ENCODE data around the gene KLHDC4. TPM values are rescaled to one million over a fixed set of nuclear protein-coding genes. Genes with fewer than 3 reads are reported as not detected.

The KLHDC4 gene
- total and polyA plus RNA-seq, 4 donors: 8.2 to 27.6 (median 14.2) TPM

GRCh38 chr16:87702325-87702811 lies 63.4 kb downstream of the KLHDC4 start:
- Histone ChIP-seq H3K4me1 (ENCODE audit: control insufficient read depth in 4 of 4, insufficient read depth in 4 of 4, low read length in 3 of 4) (peaks cover 0 to 5% (median 2%) of the 10 kb centered on the region in 4 donors), H3K9me3 (ENCODE audit: control insufficient read depth in 4 of 4, low read length in 3 of 4) (no peaks in the 10 kb centered on the region), H3K9ac (ENCODE audit: low read depth in 1 of 2, low read length in 2 of 2) (no peak overlapping the region), H3K36me3 (ENCODE audit: control insufficient read depth in 4 of 4, insufficient read depth in 3 of 4, low read depth in 1 of 4, low read length in 3 of 4) (peaks cover 0 to 17% (median 9%) of the 10 kb centered on the region in 4 donors), H3K27ac (ENCODE audit: low read depth in 1 of 2, low read length in 2 of 2) (no peak overlapping the region), H3K27me3 (ENCODE audit: control insufficient read depth in 4 of 4, insufficient read depth in 4 of 4, low read length in 3 of 4) (no peaks in the 10 kb centered on the region), H3K4me3 (ENCODE audit: low read depth in 1 of 3, low read length in 3 of 3) (no peak overlapping the region)
- 55% methylated on average over 19 of the region's 19 CpGs for WGBS
- no peak for TF ChIP-seq HNF4A (conservative IDR thresholded peaks at IDR 0.05)
- peak; percentile 39 for TF ChIP-seq NR2F2 (IDR thresholded peaks at IDR 0.05)
- TF ChIP-seq MAX (IDR thresholded peaks at IDR 0.05): no peak
- peak in 1 of 2 donors; percentile 29 for TF ChIP-seq RAD21 (IDR thresholded peaks at IDR 0.05)
- TF ChIP-seq CTCF (IDR thresholded peaks at IDR 0.05; ENCODE audit: low read depth, low read length, missing input control): peak; percentile 13
- peak; percentile 46 for DNase-seq (ENCODE audit: low spot score)

- H3K27me3 ChIP-seq (ENCODE audit: control insufficient read depth in 4 of 4, insufficient read depth in 4 of 4, low read length in 3 of 4): no peaks in the 10 kb centered on the region
- H3K4me1 ChIP-seq (ENCODE audit: control insufficient read depth in 4 of 4, insufficient read depth in 4 of 4, low read length in 3 of 4): peaks cover 0 to 5% (median 2%) of the 10 kb centered on the region in 4 donors
- peaks cover 0 to 14% (median 8%) of the 10 kb centered on the region in 4 donors for H3K36me3 ChIP-seq (ENCODE audit: control insufficient read depth in 4 of 4, insufficient read depth in 3 of 4, low read depth in 1 of 4, low read length in 3 of 4)
- 95% methylated on average over 23 of the region's 23 CpGs for WGBS
- TF ChIP-seq REST (IDR thresholded peaks at IDR 0.05) (no peak), ATF3 (IDR thresholded peaks at IDR 0.05) (no peak), NR2F2 (IDR thresholded peaks at IDR 0.05) (no peak), SP1 (IDR thresholded peaks at IDR 0.05) (no peak), CTCF (IDR thresholded peaks at IDR 0.05; ENCODE audit: low read depth, low read length, missing input control) (no peak), RAD21 (IDR thresholded peaks at IDR 0.05) (no peak), ZBTB33 (IDR thresholded peaks at IDR 0.05) (no peak), RXRA (IDR thresholded peaks at IDR 0.05) (no peak), YY1 (IDR thresholded peaks at IDR 0.05) (no peak), FOXA2 (IDR thresholded peaks at IDR 0.05) (no peak), GABPA (IDR thresholded peaks at IDR 0.05 in 1 of 2, conservative IDR thresholded peaks at IDR 0.05 in 1 of 2) (no peak), FOXA1 (IDR thresholded peaks at IDR 0.05) (no peak), HNF4A (conservative IDR thresholded peaks at IDR 0.05) (no peak)
- no peak overlapping the region for H3K27ac ChIP-seq (ENCODE audit: low read depth in 1 of 2, low read length in 2 of 2)
- H3K4me3 ChIP-seq (ENCODE audit: low read depth in 1 of 3, low read length in 3 of 3): no peak overlapping the region
- no peak overlapping the region for H3K9ac ChIP-seq (ENCODE audit: low read depth in 1 of 2, low read length in 2 of 2)
- DNase-seq (ENCODE audit: low spot score): no peak
- H3K9me3 ChIP-seq (ENCODE audit: control insufficient read depth in 4 of 4, low read length in 3 of 4): no peaks in the 10 kb centered on the region
Measured at GRCh38 chr16:87701505-87701921, 64.3 kb downstream of the KLHDC4 start.

Data from liver (tissue), 9 donors.